ENCODE data around the gene NINJ1. TPM values are rescaled to one million over a fixed set of nuclear protein-coding genes. Genes with fewer than 3 reads are reported as not detected.
"Not testable (repeated sequence)": the region's sequence is repeated elsewhere in the genome, so short reads cannot be mapped to it uniquely, and the experiment has no call there.

The NINJ1 gene
- total RNA-seq, 1 donor from 2014 or later, result 53.3 TPM

- ATAC-seq (no peak), DNase-seq (ENCODE audit: low spot score) (no peak)
Measured at GRCh38 chr9:93161786-93162562, 27.9 kb upstream of the NINJ1 start.

- DNase-seq (ENCODE audit: low spot score), result peak; percentile 86
- ATAC-seq, result peak; percentile 100
Measured at GRCh38 chr9:93159601-93160471, 25.8 kb upstream of the NINJ1 start.

GRCh38 chr9:93156475-93157008 lies 22.5 kb upstream of the NINJ1 start:
- peak; percentile 44 for ATAC-seq
- no peak for DNase-seq (ENCODE audit: low spot score)

GRCh38 chr9:93155716-93156474 lies 21.8 kb upstream of the NINJ1 start:
- ATAC-seq (no peak), DNase-seq (ENCODE audit: low spot score) (no peak)

GRCh38 chr9:93154293-93154903 lies 20.3 kb upstream of the NINJ1 start:
- ATAC-seq, result peak; percentile 53
- DNase-seq (ENCODE audit: low spot score), result no peak

- no peak for ATAC-seq
Measured at GRCh38 chr9:93151097-93151784, 17.2 kb upstream of the NINJ1 start.

GRCh38 chr9:93149361-93149760 lies 15.3 kb upstream of the NINJ1 start:
- DNase-seq (ENCODE audit: low spot score) (no peak), ATAC-seq (no peak)

More at GRCh38 chr9:93151097-93151784, 17.2 kb upstream of the NINJ1 start:
- no peak for DNase-seq (ENCODE audit: low spot score)

GRCh38 chr9:93148721-93149120 lies 14.7 kb upstream of the NINJ1 start:
- no peak for ATAC-seq
- DNase-seq (ENCODE audit: low spot score), result no peak

- DNase-seq (ENCODE audit: low spot score) (no peak), ATAC-seq (no peak)
Measured at GRCh38 chr9:93147632-93148031, 13.6 kb upstream of the NINJ1 start.

- ATAC-seq; DNase-seq (ENCODE audit: low spot score): not testable (repeated sequence)
Measured at GRCh38 chr9:93146696-93147095, 12.6 kb upstream of the NINJ1 start.

- ATAC-seq (no peak), DNase-seq (ENCODE audit: low spot score) (no peak)
Measured at GRCh38 chr9:93143830-93144530, 9.9 kb upstream of the NINJ1 start.

GRCh38 chr9:93141771-93142483 lies 7.9 kb upstream of the NINJ1 start:
- ATAC-seq, result no peak

GRCh38 chr9:93139365-93140182 lies 5.5 kb upstream of the NINJ1 start:
- DNase-seq (ENCODE audit: low spot score), result no peak
- ATAC-seq, result no peak

More at GRCh38 chr9:93141771-93142483, 7.9 kb upstream of the NINJ1 start:
- DNase-seq (ENCODE audit: low spot score), result no peak

- no peak for DNase-seq (ENCODE audit: low spot score)
- no peak for ATAC-seq
Measured at GRCh38 chr9:93138171-93138764, 4.2 kb upstream of the NINJ1 start.

GRCh38 chr9:93137362-93137761 lies 3.3 kb upstream of the NINJ1 start:
- no peak for DNase-seq (ENCODE audit: low spot score)
- no peak for ATAC-seq

GRCh38 chr9:93136011-93136440 lies 2.0 kb upstream of the NINJ1 start:
- peak; percentile 27 for ATAC-seq

GRCh38 chr9:93134740-93135444 lies 841 bp upstream of the NINJ1 start:
- ATAC-seq, result no peak
- DNase-seq (ENCODE audit: low spot score), result peak; percentile 51

More at GRCh38 chr9:93136011-93136440, 2.0 kb upstream of the NINJ1 start:
- peak; percentile 58 for DNase-seq (ENCODE audit: low spot score)

Measured in left lobe of liver (tissue), 2 donors.